GM18499 (cell line): ENCODE data around the gene B4GALT4.
"Not testable (repeated sequence)": the region's sequence is repeated elsewhere in the genome, so short reads cannot be mapped to it uniquely, and the experiment has no call there.

Experiments
- ATAC-seq: cut with Tn5 transposase; IDR thresholded peaks from one replicate; pipeline ENCODE4 v1.9.1; 2021; ENCODE audit warnings: moderate number of reproducible peaks; ENCODE audit not compliant: insufficient read depth, unreplicated experiment

The B4GALT4 gene

DNA sequence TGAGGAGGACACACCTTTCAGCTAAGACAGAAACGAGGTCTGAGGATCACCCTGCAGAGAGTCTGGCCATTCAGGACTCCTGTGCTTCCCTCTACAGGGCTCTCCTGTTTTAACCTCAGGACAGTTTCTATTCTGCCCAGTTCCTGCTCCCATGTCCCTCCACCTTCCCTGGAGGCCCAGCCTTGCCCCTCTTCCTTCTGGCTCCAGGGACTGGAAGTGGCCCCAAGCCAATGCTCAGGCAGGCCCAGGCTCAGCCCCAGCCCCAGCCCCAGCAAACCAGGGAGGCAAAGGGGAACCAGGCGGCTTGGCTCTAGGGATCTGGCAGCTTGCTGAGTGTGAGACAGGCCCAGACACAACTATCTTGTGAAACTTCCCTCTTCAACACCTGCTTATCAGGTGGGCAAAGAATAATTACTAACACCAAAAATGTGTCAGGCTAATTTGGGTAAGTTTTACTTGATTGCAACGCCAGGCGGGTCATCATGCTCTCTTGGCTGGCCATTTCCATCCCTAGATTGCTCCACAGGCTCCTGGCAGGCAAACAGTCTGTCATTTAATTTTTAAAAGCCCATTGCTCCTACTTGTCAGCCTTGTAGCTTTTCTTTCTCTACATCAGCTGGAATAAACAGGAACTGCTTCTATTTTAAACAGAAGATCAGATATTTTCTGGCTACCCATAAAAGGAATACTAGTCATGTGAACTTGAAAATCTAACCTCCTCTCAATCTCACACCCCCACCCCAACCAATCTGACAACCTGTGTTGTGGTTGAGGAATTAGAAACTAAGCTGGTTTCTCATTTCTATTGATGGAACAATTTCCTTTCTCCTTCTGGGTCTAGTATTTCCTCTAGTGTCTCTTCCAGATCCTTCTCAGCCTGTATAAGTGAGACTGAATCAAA, 33.8 kb downstream of the B4GALT4 start:
- no peak for ATAC-seq

DNA sequence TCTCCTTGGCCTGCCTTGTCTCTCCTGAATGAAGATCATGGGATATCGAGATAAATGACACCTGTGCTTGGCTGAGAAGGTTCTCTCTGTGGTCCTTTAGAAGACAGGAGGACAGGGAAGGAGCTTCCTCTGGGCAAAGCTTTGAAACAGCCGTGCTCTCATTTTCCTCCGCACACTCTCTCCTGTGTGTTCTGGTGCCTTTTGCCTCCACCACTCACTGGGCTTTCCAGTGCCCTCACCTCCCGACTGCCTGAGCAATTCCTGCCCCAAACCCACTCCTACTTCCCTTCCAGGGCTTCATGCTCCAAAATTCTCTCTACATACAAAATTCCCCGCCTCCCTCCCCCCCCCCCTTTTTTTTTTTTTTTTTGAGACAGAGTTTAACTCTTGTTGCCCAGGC, 35.0 kb downstream of the B4GALT4 start:
- no peak for ATAC-seq

DNA sequence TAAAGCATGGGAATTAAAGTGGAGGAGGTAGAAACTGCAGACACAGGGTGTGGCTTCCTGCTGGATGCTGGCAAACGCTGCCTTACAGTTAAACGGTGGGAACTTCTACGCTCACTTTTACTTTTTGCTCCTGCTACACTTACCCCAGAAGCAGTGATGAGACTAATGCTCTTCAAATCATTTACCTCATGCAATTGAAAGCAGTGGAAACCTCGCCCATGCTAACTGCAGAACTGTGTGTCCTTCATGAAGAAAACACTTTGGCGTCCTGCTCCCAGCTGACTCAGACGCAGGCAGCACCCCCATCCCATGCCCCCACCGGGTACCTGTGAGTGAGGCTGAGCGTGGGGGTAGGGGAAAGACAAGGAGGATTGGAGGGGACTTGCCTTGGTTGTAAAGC, 35.5 kb downstream of the B4GALT4 start:
- no peak for ATAC-seq

DNA sequence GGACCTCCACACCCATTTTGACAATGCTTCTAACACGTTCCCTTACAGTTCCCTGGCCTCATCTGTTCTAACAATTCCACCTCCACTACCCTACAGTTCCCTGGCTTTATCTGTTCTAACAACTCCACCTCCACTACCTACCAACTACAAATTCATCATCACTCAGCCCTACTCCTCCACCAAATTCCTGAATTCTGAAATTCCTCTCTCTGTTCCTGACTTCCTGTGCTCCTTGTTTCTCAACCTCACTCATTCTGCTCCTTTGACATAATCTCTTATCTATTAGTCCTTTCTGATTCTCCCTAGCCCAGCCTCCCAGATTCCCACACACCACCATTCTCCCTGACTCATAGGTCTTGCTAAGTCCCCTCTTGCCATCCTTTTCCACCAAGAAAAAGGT, 44.8 kb downstream of the B4GALT4 start:
- ATAC-seq, result no peak

DNA sequence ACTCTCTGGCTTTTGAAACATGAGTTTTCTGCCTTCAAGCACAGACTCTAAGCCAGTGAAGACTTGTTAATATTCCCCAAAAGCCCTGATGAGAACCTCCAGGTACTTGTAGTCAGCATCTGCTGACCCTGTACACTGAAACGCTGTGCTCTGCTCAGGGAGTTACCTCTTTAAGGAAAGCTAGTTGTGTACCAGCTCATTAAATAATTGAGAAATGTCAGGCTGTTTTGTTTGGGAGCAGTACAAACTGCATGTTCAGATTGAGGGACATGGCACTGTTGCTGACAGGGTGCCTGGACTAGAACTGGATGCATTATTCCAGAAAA, 45.6 kb downstream of the B4GALT4 start:
- no peak for ATAC-seq

DNA sequence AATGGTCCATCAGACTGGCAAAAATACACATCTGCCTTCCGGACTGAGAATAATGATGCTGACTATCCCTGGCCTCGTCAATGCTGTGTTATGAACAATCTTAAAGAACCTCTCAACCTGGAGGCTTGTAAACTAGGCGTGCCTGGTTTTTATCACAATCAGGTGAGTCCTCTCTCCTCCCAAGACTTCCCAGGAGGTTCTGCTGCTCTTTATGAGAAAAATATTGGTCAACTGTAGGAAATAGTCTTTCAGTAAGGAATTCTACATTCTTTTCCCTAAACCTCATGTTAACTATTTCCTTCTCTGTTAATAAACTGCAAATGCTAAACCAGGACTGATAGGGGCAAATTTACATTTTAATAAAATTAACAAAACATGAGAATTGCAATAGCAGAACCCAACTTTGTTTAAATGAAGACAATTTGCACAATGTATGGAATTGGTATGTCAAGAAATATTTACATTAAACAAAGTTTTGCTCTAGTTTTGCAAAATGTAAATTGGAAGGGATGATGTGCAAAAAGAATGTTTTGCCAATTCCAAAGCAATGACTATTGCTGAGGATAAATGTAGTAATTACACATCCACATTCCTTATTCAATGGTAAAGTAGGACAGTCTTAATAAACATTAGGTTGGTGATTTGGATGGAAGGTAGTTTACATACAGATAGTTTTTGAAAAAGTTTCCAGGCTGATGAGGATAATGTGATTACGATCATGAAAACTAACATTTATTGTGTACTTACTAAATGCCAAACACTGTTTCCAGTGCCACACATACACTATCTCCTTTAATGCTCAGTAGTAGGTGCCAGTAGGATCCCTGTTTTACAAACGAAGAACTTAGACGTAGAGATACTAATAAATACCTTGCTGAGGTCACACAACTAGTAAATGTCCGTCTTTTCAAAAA, 46.2 kb downstream of the B4GALT4 start:
- no peak for ATAC-seq

DNA sequence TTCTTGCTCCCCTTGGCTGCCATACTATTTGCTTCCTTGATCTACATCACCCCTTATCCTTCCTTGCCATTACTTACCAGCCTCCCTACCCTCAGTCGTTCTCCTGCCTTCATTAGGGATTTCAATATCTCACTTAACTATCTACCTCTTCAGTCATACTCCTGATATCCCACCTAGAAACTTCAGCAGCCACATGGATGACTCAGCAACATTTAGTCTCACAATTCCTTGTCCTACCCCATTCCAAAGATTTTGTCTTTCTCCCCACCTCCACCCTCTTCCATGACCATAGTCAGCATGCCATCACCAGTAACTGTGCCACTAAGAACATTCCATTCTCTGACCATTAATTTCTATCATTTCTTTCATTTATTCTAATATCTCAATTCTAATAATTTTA, 48.9 kb downstream of the B4GALT4 start:
- ATAC-seq, result no peak

- no peak for ATAC-seq
Measured at GRCh38 chr3:119187266-119187665, 53.4 kb downstream of the B4GALT4 start.

DNA sequence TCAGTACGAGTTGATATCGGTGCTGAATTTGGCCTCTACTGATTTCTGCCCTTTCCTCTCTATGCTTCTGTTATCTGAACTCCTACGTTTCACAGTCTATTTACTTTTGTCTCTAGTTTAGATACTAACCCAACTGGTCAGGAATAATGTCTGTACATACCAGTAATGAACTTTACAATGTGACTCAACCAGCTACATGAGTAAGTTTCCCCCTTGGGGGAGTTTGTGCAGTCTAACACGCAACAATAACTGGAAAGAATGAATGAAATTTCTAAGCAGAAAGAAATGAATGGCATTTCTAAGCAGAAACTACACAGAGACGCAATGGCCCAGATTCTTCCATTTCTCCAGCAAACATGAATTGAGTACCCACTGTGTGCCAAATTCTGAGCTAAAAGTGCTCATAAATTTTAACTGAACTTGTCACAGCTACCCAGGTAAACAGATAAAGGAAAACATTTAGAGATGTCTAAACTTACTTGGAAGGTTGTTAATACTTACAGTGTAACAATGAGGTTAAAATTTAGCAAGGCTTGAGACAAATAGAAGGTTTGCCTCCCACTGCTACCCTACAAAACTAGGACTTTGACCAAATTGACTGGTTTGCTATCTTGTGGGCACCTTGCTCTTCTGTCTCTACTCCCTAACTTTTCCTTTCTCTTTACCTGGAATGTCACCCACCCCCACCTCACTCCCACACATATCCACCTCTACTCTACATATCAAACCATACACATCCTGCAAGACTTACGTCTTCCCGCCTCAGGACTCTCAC, 55.7 kb downstream of the B4GALT4 start:
- ATAC-seq, result no peak

DNA sequence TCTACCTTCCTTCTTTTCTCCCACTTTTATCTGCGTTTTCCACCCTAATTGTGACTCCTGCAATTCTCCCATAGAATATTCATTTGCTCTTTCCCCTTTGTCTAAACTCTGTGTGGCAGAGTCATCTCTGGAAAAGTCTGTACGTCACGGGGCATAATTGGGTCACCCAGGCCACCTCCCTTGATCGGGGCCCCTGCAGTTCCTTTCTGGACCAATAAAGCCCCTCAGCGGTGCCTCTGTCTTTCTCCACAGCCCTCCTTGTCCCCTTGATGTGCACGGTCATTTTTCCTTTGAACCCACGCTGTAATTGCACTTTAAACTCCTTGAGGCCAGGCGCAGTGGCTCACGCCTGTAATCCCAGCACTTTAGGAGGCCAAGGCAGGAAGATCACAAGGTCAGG, 56.6 kb downstream of the B4GALT4 start:
- no peak for ATAC-seq

DNA sequence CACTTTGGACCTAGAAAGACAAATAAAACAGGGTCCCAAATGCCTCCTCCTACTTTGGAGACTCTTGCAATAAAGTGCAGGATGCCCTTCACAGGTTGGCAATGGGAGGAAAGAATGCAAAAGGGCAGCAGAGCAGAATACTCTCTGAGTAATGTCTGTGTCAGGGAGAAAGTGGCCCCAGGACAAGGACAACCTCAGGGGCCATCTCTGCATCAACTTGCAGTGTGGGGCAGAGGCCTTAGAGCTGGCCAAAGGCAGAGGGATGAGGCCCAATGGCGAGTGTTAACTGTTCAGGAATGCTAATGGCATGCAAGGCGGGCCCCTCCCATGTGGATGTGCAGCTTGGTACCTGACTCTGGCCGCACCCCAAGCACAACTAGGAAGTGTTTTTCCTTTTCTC, 58.9 kb downstream of the B4GALT4 start:
- no peak for ATAC-seq

GRCh38 chr3:119177321-119177720, 63.4 kb downstream of the B4GALT4 start:
- no peak for ATAC-seq

- ATAC-seq, result no peak
Measured at GRCh38 chr3:119176778-119177177, 63.9 kb downstream of the B4GALT4 start.

DNA sequence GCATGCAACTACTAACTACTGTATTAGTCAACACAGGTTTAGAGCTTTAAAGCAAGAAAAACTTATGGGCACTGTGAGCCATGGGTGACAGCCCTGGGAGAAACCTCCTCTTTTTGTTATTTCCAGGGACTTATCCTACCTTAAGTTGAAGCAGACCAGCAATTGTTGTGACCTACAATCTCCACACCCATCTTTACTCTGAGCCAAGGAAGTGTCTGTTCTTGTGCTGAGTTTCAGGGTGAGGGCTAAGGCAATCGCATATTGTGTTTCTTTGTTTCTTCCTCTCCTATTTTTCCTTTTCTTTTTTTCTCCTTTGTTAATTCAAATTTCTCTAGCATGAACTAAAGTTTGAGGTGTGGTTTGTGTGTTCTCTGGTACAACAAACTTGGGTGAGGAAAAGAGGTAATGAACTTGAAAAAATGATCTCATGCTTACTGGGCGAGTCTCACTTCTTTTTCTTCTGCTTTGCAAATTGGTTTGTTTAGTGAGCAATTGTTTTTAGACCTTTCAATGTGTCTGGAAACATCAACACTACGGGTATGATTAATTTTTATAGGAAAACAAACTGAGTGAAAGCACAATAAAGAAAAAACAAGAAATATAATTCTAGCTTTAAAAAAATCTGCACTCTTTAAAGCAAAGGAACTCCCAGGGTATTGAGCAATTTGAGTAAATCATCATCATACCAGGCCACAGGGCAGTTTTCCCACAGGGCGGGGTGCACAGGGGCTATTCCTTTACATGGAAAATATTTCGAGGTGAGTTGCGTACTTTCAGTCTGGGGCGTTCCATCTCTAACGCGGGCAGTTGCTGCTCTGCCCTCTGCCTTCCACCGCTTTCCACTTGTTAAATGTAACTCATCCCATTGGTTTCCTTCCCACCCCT, 64.6 kb downstream of the B4GALT4 start:
- ATAC-seq, result no peak

- no peak for ATAC-seq
Measured at GRCh38 chr3:119173325-119173724, 67.4 kb downstream of the B4GALT4 start, which contains the start of gene UPK1B. TSS of gene UPK1B (plus strand) at chr3:119173598. CDS start at chr3:119186742, 13,144 bp downstream.

DNA sequence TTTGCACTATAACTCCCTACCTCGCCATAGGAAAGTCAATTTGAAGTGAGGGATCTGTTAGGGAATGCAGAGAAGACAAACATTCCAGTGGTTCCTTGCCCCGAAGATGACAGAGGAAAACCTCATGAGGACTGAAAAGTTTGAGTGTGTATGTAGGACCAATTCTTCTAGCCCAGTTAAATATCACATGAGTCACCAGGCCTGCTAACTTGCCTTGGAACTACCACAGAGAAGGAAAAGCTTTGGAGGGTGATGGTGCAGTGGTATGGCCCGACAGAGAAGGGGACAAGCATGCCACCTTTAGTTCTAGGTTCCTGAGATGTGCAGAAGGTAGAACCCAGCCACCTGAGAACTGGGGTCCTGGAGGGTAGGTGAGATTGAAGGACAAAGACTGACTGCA, 69.9 kb downstream of the B4GALT4 start:
- no peak for ATAC-seq

DNA sequence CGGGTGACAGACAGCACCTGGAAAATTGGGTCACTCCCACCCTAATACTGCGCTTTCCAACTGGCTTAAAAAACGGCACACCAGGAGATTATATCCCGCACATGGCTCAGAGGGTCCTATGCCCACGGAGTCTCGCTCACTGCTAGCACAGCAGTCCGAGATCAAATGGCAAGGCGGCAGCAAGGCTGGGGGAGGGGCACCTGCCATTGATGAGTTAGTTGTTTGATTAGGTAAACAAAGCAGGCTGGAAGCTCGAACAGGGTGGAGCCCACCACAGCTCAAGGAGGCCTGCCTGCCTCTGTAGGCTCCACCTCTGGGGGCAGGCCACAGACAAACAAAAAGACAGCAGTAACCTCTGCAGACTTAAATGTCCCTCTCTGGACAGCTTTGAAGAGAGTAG, 75.9 kb downstream of the B4GALT4 start:
- ATAC-seq, result not testable (repeated sequence)
